ENCODE data around the gene FHOD3. TPM values are rescaled to one million over a fixed set of nuclear protein-coding genes. Genes with fewer than 3 reads are reported as not detected.

Gene FHOD3
- total and polyA plus RNA-seq, 2 of the 13 experiments (the other 11 are each of a cell fraction or from before 2014, with no cell fraction given), result 0.07 TPM; not detected in 1

DNA sequence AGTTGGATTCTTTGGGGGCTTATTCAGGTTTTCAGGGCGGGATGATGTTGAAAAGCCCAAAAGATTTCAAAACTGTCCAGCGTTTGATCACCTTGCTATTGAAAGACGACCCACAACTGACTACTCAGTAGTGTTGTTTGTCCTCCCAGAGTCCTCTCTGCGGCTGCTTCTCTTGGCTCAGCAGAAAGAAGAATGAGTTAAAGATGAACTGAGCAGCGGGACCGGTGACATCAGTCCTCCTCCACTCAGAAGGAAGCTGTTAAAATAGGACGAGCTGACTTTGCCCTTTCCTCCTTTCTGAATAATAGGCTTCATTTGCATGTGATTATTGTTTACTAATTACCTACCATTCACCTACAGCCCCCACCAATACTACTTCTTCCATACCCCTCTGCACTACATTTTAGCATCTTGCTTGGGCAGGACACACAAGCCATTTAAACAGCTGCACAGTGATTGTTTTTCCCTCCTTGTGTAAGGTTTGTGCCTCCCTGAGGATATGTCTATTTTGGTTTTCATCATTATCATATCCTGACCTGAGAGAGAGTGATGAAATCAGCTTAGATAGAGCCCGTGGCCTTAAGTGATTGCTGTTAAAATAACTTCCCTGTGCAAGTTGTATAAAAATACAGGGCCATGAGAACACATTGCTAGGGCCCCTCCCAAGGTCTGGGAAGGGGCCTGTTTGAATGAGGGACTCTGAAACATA, 261.8 kb downstream of the FHOD3 start (continued):
- TF ChIP-seq, protein P1, sequence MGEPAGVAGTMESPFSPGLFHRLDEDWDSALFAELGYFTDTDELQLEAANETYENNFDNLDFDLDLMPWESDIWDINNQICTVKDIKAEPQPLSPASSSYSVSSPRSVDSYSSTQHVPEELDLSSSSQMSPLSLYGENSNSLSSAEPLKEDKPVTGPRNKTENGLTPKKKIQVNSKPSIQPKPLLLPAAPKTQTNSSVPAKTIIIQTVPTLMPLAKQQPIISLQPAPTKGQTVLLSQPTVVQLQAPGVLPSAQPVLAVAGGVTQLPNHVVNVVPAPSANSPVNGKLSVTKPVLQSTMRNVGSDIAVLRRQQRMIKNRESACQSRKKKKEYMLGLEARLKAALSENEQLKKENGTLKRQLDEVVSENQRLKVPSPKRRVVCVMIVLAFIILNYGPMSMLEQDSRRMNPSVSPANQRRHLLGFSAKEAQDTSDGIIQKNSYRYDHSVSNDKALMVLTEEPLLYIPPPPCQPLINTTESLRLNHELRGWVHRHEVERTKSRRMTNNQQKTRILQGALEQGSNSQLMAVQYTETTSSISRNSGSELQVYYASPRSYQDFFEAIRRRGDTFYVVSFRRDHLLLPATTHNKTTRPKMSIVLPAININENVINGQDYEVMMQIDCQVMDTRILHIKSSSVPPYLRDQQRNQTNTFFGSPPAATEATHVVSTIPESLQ (CRISPR knock-in tag; conservative IDR thresholded peaks at IDR 0.05), result no peak
- no peak for TF ChIP-seq MXD4 (CRISPR knock-in tag; IDR thresholded peaks at IDR 0.05)

DNA sequence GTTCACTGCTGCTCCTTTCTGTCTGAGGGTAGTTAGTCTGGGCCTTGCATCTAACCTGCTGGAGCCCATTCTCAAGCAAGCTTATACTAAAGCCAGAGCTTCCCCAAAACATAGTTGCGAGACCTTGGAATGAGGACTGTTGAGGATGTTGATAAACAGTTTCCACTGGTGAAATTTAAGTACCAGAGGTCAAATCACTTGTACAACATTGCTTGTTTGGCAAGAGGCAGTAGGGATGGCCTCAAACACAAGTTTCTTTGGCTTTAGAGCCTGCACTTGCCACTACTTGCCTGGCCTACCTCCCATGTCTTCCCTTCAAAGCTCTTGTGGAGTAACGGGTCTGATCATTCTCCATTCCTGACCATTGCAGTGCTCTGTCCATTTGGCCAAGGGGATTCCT, 262.7 kb downstream of the FHOD3 start:
- no peak overlapping the region for H3K9ac ChIP-seq (ENCODE audit: insufficient read depth, low read depth, low read length)
- H4K20me1 ChIP-seq (ENCODE audit: insufficient read depth, low read length), result no peaks in the 10 kb centered on the region
- ChIA-PET POLR2A (no interaction called here), CTCF (ENCODE audit: low intra/inter-chr PET ratio, low total read pairs) (no interaction called here)
- H3K4me1 ChIP-seq (ENCODE audit: insufficient read depth, low read length), result no peaks in the 10 kb centered on the region
- WGBS (ENCODE audit: low lambda C conversion rate), result 0% methylated on average over 2 of the region's 2 CpGs
- ATAC-seq (no peak), FAIRE-seq (no peak), DNase-seq (ENCODE audit: low spot score) (no peak)
- H3K79me2 ChIP-seq (ENCODE audit: insufficient read depth, low read length), result no peaks in the 10 kb centered on the region
- no peaks in the 10 kb centered on the region for H3K36me3 ChIP-seq (replicated peaks in 1 of 2; ENCODE audit: control insufficient read depth in 1 of 2, insufficient read depth in 2 of 2, low read length in 2 of 2)
- BruUV-seq (replicated peaks), result no TSS peak
- no peak for TF ChIP-seq ZNF772 (CRISPR knock-in tag; IDR thresholded peaks at IDR 0.05)
- no peak for TF ChIP-seq TGIF2 (CRISPR knock-in tag; IDR thresholded peaks at IDR 0.05)
- TF ChIP-seq, protein P2, sequence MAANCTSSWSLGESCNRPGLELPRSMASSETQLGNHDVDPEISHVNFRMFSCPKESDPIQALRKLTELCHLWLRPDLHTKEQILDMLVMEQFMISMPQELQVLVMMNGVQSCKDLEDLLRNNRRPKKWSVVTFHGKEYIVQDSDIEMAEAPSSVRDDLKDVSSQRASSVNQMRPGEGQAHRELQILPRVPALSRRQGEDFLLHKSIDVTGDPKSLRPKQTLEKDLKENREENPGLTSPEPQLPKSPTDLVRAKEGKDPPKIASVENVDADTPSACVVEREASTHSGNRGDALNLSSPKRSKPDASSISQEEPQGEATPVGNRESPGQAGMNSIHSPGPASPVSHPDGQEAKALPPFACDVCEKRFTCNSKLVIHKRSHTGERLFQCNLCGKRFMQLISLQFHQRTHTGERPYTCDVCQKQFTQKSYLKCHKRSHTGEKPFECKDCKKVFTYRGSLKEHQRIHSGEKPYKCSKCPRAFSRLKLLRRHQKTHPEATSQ (CRISPR knock-in tag; IDR thresholded peaks at IDR 0.05; ENCODE audit: borderline replicate concordance), result no peak
- no peak for TF ChIP-seq HNF4G (IDR thresholded peaks at IDR 0.05; ENCODE audit: borderline replicate concordance, low read depth, low read length)
- TF ChIP-seq HNF4G (CRISPR knock-in tag; IDR thresholded peaks at IDR 0.05; ENCODE audit: borderline replicate concordance, low read depth), result no peak
- TF ChIP-seq HNRNPLL (IDR thresholded peaks at IDR 0.05; ENCODE audit: low read depth, low read length, poor library complexity, severe bottlenecking), result no peak
- no peak for TF ChIP-seq RARG (CRISPR knock-in tag; IDR thresholded peaks at IDR 0.05; ENCODE audit: low read depth)
- TF ChIP-seq, protein P3, sequence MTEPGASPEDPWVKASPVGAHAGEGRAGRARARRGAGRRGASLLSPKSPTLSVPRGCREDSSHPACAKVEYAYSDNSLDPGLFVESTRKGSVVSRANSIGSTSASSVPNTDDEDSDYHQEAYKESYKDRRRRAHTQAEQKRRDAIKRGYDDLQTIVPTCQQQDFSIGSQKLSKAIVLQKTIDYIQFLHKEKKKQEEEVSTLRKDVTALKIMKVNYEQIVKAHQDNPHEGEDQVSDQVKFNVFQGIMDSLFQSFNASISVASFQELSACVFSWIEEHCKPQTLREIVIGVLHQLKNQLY (CRISPR knock-in tag; IDR thresholded peaks at IDR 0.05), result no peak
- TF ChIP-seq NRL (CRISPR knock-in tag; IDR thresholded peaks at IDR 0.05; ENCODE audit: borderline replicate concordance), result no peak
- no peak for TF ChIP-seq MYC (CRISPR knock-in tag; IDR thresholded peaks at IDR 0.05; ENCODE audit: borderline replicate concordance)
- TF ChIP-seq ZFP36L2 (CRISPR knock-in tag; IDR thresholded peaks at IDR 0.05), result no peak
- TF ChIP-seq XBP1 (CRISPR knock-in tag; IDR thresholded peaks at IDR 0.05), result no peak
- TF ChIP-seq GFI1 (CRISPR knock-in tag; IDR thresholded peaks at IDR 0.05; ENCODE audit: borderline replicate concordance), result no peak
- no peak for TF ChIP-seq GABPB1 (CRISPR knock-in tag; IDR thresholded peaks at IDR 0.05)
- no peak for TF ChIP-seq PHF8 (CRISPR knock-in tag; IDR thresholded peaks at IDR 0.05)
- TF ChIP-seq ZNF468 (CRISPR knock-in tag; IDR thresholded peaks at IDR 0.05), result no peak
- no peak for TF ChIP-seq ZNF674 (CRISPR knock-in tag; IDR thresholded peaks at IDR 0.05; ENCODE audit: low read depth)
- no peak overlapping the region for H3K4me3 ChIP-seq (replicated peaks in 1 of 3; ENCODE audit: insufficient read depth in 1 of 3, low read depth in 2 of 3, low read length in 3 of 3)
- no peak overlapping the region for H3K4me2 ChIP-seq (ENCODE audit: low read depth, low read length)
- H3K27me3 ChIP-seq (ENCODE audit: control insufficient read depth in 1 of 2, insufficient read depth in 2 of 2, low read length in 2 of 2), result peaks cover 0 to 9% of the 10 kb centered on the region in 2 experiments; a peak in 2 of 5 replicates
- no peaks in the 10 kb centered on the region for H3K9me3 ChIP-seq (ENCODE audit: low read length)
- in situ Hi-C loops (cut with HindIII; ENCODE audit: extremely low pct_ligation_motif_present, low pct_unique_long_range_greater_than_20kb), result no loop called here
- no peak overlapping the region for H2AFZ ChIP-seq (ENCODE audit: low read length)
- intact Hi-C loops (cut with micrococcal nuclease; ENCODE audit: unreplicated experiment), result no loop called here
- H3K27ac ChIP-seq (ENCODE audit: extremely low read length, insufficient read depth, low read length), result no peak overlapping the region

Data from HepG2 (cell line).